ENCODE results near the gene PRKACA. TPM values are rescaled to one million over a fixed set of nuclear protein-coding genes. Genes with fewer than 3 reads are reported as not detected.

PRKACA gene
- total and polyA plus RNA-seq, 7 donors, result 33.6 to 59.1 (median 36.6) TPM

DNA sequence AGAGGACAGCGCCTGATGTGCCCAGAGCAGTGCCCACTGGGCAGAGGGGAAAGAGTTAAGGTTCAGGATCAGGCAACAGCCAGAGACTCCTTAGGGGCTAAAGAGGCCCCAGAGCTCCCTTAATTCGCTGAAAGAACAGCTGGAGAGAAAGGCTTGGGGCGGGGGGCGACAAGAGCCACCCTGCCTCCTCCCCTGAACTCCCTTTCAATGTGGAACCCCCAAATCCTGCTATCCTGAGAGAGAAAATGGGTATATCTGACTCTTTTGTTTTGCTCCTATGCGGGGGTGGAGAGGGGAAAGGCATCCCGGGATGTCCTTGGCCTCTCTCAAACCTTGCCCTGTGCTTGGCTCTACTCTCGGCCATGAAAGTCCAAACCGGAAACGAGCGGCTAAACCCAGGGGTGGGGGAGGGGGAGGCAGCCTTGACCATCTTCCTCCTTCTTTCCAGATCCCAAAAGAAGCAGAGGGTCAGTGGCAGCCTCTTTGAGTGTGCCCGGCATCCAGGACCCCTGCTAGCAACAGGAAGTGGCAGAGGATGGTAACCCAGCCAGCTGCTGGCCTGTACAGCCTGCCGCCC lies 4.7 kb downstream of the PRKACA start:
- intact Hi-C loops (cut with DNase I), result loop anchor here (2.0 kb wide), 1 partner anchor 40 kb away; the partner anchor contains the start of gene MISP3
- no peak for TF ChIP-seq EP300 (IDR thresholded peaks at IDR 0.05)
- TF ChIP-seq POLR2A (IDR thresholded peaks at IDR 0.05), result no peak
- TF ChIP-seq POLR2AphosphoS5 (IDR thresholded peaks at IDR 0.05), result no peak
- TF ChIP-seq CTCF (IDR thresholded peaks at IDR 0.05), result no peak
- DNase-seq, result peak; percentile 76
- H3K27me3 ChIP-seq, result no peaks in the 10 kb centered on the region
- WGBS, 2 donors, result 61 to 63% methylated on average over 12 of the region's 12 CpGs
- peak overlapping the region in 3 of 4 donors; percentile 13 to 29 (median 21) for H3K4me3 ChIP-seq
- peaks cover 0 to 86% (median 65%) of the 10 kb centered on the region in 4 donors for H3K4me1 ChIP-seq
- peak overlapping the region; percentile 87 to 100 (median 96) for H3K27ac ChIP-seq
- H3K36me3 ChIP-seq, result no peaks in the 10 kb centered on the region
- H3K9me3 ChIP-seq, result no peaks in the 10 kb centered on the region

- H3K4me3 ChIP-seq, result peak overlapping the region in 3 of 4 donors; percentile 13 to 29 (median 21)
- 69 to 72% methylated on average over 12 of the region's 12 CpGs for WGBS, 2 donors
- TF ChIP-seq EP300 (IDR thresholded peaks at IDR 0.05), result no peak
- H3K4me1 ChIP-seq, result peaks cover 0 to 93% (median 72%) of the 10 kb centered on the region in 4 donors
- H3K9me3 ChIP-seq, result no peaks in the 10 kb centered on the region
- no peaks in the 10 kb centered on the region for H3K27me3 ChIP-seq
- no peak for DNase-seq
- H3K36me3 ChIP-seq, result no peaks in the 10 kb centered on the region
- H3K27ac ChIP-seq, result peak overlapping the region; percentile 87 to 100 (median 96)
- intact Hi-C loops (cut with DNase I), result loop anchor here (2.0 kb wide), 1 partner anchor 39 kb away; the partner anchor contains the start of gene MISP3
Observed at GRCh38 chr19:14112051-14112808, 5.3 kb downstream of the PRKACA start.

- DNase-seq, result no peak
- no peak overlapping the region for H3K4me3 ChIP-seq
- no peaks in the 10 kb centered on the region for H3K27me3 ChIP-seq
- peaks cover 0 to 7% (median 4%) of the 10 kb centered on the region in 4 donors for H3K36me3 ChIP-seq
- intact Hi-C loops (cut with DNase I), result no loop called here
- TF ChIP-seq POLR2A (IDR thresholded peaks at IDR 0.05) (no peak), POLR2AphosphoS5 (IDR thresholded peaks at IDR 0.05) (no peak), EP300 (IDR thresholded peaks at IDR 0.05) (no peak), CTCF (IDR thresholded peaks at IDR 0.05) (no peak)
- H3K4me1 ChIP-seq, result peaks cover 0 to 91% (median 72%) of the 10 kb centered on the region in 4 donors
- peak overlapping the region; percentile 87 to 100 (median 96) for H3K27ac ChIP-seq
- H3K9me3 ChIP-seq, result no peaks in the 10 kb centered on the region
- WGBS, 2 donors, result 95 to 100% methylated on average over 1 of the region's 1 CpG
Observed at GRCh38 chr19:14111486-14111885, 6.1 kb downstream of the PRKACA start.

DNA sequence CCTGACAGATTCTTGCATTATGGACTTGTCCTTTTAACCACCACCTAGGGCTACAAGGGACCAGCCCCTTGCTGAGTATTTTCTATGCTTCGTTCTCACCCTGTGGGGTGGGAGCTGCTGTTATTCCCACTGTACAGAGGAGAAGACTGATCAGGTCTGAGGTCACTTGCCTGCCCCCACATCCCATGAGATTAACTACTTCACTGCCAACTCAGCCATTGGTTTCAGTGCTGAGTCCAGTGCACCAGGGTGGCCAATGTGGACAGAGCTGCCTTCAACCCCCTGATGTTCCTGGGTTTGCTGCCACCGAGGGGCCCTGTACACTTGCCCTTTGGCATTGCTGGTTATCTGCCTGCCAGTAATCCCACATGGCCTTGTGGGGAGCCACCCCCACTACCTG lies 6.9 kb downstream of the PRKACA start:
- 74 to 85% methylated on average over 2 of the region's 2 CpGs for WGBS, 2 donors
- Histone ChIP-seq H3K9me3 (no peaks in the 10 kb centered on the region), H3K4me3 (no peak overlapping the region), H3K36me3 (peaks cover 0 to 15% (median 12%) of the 10 kb centered on the region in 4 donors), H3K27ac (peak overlapping the region in 1 of 4 donors; percentile 34), H3K27me3 (no peaks in the 10 kb centered on the region), H3K4me1 (peaks cover 0 to 82% (median 63%) of the 10 kb centered on the region in 4 donors)
- intact Hi-C loops (cut with DNase I), result no loop called here
- TF ChIP-seq POLR2A (IDR thresholded peaks at IDR 0.05) (no peak), EP300 (IDR thresholded peaks at IDR 0.05) (no peak), POLR2AphosphoS5 (IDR thresholded peaks at IDR 0.05) (no peak), CTCF (IDR thresholded peaks at IDR 0.05) (no peak)
- no peak for DNase-seq
